Tibial artery (tissue), 4 donors: ENCODE results near the gene GPR25.

ENCODE experiments used
- DNase-seq, 2 donors: peaks; one replicate each; pipeline ENCODE4 v3.0.0-alpha.2; 2019
- H3K27ac ChIP-seq, 2 donors: fragments of 200-600 bp; sonication (generic) in 1 of 2; 1 replicate in 1 of 2; 2 replicates in 1 of 2; pipeline ENCODE4 v1.5.1; 2018 to 2019; ENCODE audit warnings: mild to moderate bottlenecking in 1 of 2
- H3K27me3 ChIP-seq, 2 donors: fragments of 200-600 bp; sonication (generic) in 1 of 2; one replicate each; pipeline versions ENCODE4 v1.5.1 to v1.6.0; 2016 to 2019
- H3K36me3 ChIP-seq, 3 donors: fragments of 200-600 bp; sonication (generic) in 2 of 3; one replicate each; pipeline ENCODE4 v1.5.1; 2016 to 2019; ENCODE audit warnings: mild to moderate bottlenecking in 2 of 3
- H3K4me1 ChIP-seq, 4 donors: fragments of 200-600 bp; sonication (generic) in 2 of 4; 1 replicate in 3 of 4; 2 replicates in 1 of 4; pipeline ENCODE4 v1.5.1; 2016 to 2019
- H3K4me3 ChIP-seq, 2 donors: fragments of 200-600 bp; sonication (generic) in 1 of 2; 1 replicate in 1 of 2; 2 replicates in 1 of 2; pipeline ENCODE4 v1.5.1; 2018 to 2019; ENCODE audit warnings: mild to moderate bottlenecking in 2 of 2
- H3K9me3 ChIP-seq, 3 donors: fragments of 200-600 bp; sonication (generic) in 1 of 3; one replicate each; pipeline ENCODE4 v1.5.1; 2016 to 2019
- intact Hi-C: fragments of 100-400 bp; cut with DNase I; formaldehyde crosslinking; loops from one replicate; pipeline ENCODE4 v1.15.0; 2023; ENCODE audit warnings: low total_unique reads
- TF ChIP-seq, protein P1 (sequence below), 2 experiments: fragments of 200-600 bp in 1 of 2; fragments of 450-650 bp in 1 of 2; IDR thresholded peaks; one replicate each; pipeline ENCODE4 v1.5.1; 2017 to 2019; ENCODE audit warnings: antibody characterized with exemption in 2 of 2, mild to moderate bottlenecking in 1 of 2, moderate library complexity in 1 of 2

The GPR25 gene, protein sequence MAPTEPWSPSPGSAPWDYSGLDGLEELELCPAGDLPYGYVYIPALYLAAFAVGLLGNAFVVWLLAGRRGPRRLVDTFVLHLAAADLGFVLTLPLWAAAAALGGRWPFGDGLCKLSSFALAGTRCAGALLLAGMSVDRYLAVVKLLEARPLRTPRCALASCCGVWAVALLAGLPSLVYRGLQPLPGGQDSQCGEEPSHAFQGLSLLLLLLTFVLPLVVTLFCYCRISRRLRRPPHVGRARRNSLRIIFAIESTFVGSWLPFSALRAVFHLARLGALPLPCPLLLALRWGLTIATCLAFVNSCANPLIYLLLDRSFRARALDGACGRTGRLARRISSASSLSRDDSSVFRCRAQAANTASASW

DNA sequence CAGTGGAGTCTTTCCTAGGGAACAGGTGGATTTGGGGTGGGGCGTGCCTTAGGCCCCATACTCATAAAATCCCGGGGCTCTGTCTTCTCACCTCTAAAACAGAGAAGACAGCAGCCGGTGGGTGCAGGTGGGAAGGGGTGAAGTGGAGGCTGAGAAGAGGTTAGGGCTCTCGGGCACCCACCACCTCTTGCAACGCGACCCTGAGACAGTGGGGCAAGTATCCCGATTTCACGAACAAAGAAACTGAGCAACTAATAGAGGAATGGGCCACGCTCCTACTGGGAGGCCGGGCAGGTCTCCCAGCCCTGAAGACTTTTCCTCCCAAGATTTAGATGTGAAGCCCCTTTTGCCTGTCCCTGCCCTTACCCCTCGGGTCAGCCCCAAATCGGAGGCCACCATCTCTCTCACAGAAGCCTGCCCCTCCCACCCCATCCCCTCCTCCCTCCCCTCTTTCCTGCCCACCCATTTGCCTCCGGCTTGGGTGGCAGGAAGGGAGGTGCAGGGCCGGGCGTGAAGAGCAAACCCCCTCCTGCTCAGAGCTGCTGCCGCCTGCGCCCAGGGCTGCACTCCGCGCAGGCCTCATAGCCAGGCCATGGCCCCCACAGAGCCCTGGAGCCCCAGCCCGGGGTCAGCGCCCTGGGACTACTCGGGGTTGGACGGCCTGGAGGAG lies at the start of gene GPR25:
Gene GPR25 (plus strand): TSS at position 536 of the 670 bp plus-strand sequence. CDS start 57 bp downstream, at position 593.
- Histone ChIP-seq H3K36me3 (no peaks in the 10 kb centered on the region), H3K9me3 (no peaks in the 10 kb centered on the region), H3K27ac (no peak within 1 kb of the TSS), H3K27me3 (peaks cover 6 to 61% of the 10 kb centered on the region in 2 donors), H3K4me3 (peak within 1 kb of the TSS; percentile 22 to 47), H3K4me1 (peaks cover 0 to 15% (median 12%) of the 10 kb centered on the region in 4 donors)
- intact Hi-C loops, result no loop called here
- no peak for DNase-seq
- TF ChIP-seq, protein P1, sequence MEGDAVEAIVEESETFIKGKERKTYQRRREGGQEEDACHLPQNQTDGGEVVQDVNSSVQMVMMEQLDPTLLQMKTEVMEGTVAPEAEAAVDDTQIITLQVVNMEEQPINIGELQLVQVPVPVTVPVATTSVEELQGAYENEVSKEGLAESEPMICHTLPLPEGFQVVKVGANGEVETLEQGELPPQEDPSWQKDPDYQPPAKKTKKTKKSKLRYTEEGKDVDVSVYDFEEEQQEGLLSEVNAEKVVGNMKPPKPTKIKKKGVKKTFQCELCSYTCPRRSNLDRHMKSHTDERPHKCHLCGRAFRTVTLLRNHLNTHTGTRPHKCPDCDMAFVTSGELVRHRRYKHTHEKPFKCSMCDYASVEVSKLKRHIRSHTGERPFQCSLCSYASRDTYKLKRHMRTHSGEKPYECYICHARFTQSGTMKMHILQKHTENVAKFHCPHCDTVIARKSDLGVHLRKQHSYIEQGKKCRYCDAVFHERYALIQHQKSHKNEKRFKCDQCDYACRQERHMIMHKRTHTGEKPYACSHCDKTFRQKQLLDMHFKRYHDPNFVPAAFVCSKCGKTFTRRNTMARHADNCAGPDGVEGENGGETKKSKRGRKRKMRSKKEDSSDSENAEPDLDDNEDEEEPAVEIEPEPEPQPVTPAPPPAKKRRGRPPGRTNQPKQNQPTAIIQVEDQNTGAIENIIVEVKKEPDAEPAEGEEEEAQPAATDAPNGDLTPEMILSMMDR (IDR thresholded peaks at IDR 0.05), result no peak

DNA sequence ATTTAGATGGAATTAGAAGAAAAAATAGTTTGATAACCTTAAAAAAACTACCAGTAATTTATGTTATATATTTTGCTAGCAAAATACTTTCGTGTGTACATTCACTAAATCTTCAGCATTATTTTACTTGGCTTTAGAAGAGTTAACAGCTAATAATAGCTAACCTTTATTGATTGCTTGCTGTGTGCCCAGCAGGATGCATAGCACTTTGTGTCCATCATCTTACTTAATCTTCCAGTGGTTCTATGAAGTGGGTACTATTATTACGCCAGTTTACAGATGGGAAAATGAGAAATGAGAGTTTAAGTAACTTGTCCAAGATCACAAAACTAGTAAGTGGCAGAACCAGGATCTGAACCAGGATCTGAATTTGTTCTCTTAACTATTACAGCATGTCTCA lies 41.7 kb upstream of the GPR25 start:
- DNase-seq, result no peak

DNA sequence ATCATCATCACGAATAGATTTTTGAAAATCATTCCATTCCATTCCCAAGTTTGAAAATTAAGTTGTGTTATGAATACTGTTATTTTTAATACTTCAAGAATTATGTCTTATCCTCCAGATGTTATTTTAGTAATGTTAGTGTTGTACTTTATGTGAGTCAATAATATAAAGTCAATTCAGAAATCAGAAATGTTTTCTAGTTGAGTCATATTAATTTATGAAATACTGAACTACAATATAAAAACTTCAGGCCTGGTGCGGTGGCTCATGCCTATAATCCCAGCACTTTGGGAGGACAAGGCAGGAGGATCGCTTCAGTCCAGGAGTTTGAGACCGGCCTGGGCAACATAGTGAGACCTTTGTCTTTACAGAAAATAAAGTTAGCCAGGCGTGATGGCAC lies 38.4 kb upstream of the GPR25 start:
- H3K27me3 ChIP-seq, result no peaks in the 10 kb centered on the region
- no peak for DNase-seq
- no peak overlapping the region for H3K4me3 ChIP-seq
- intact Hi-C loops, result no loop called here
- peaks cover 0 to 14% (median 0%) of the 10 kb centered on the region in 4 donors for H3K4me1 ChIP-seq
- peaks cover 4 to 18% (median 5%) of the 10 kb centered on the region in 3 donors for H3K36me3 ChIP-seq
- H3K27ac ChIP-seq, result no peak overlapping the region
- no peaks in the 10 kb centered on the region for H3K9me3 ChIP-seq
- TF ChIP-seq, protein P1 (IDR thresholded peaks at IDR 0.05), result no peak

More for the DNA sequence above, 41.7 kb upstream of the GPR25 start:
- Histone ChIP-seq H3K4me3 (no peak overlapping the region), H3K36me3 (peaks cover under 1 to 7% (median 5%) of the 10 kb centered on the region in 3 donors), H3K27ac (no peak overlapping the region), H3K4me1 (peaks cover 0 to 14% (median 0%) of the 10 kb centered on the region in 4 donors), H3K27me3 (no peaks in the 10 kb centered on the region), H3K9me3 (no peaks in the 10 kb centered on the region)
- intact Hi-C loops, result no loop called here
- TF ChIP-seq, protein P1 (IDR thresholded peaks at IDR 0.05), result no peak

DNA sequence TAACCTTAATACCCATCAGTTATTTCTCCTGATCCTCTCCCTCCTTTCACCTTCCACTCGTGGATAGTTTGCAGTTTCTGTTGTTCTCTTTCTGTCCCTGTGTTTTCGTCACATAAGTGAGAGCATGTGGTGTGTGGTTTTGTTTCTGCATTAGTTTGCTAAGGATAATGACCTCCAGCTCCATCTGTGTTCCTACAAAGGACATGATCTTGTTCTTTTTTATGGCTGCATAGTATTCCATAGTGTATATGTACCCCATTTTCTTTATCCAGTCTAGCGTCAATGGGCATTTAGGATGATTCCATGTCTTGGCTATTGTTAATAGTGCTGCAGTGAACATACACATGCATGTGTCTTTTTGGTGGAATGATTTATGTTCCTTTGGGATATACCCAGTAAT lies 36.6 kb upstream of the GPR25 start:
- H3K27ac ChIP-seq, result no peak overlapping the region
- no peak for DNase-seq
- TF ChIP-seq, protein P1 (IDR thresholded peaks at IDR 0.05), result no peak
- H3K27me3 ChIP-seq, result no peaks in the 10 kb centered on the region
- peaks cover 4 to 18% (median 5%) of the 10 kb centered on the region in 3 donors for H3K36me3 ChIP-seq
- no peaks in the 10 kb centered on the region for H3K9me3 ChIP-seq
- H3K4me1 ChIP-seq, result peaks cover 0 to 14% (median 0%) of the 10 kb centered on the region in 4 donors
- intact Hi-C loops, result no loop called here
- H3K4me3 ChIP-seq, result no peak overlapping the region

DNA sequence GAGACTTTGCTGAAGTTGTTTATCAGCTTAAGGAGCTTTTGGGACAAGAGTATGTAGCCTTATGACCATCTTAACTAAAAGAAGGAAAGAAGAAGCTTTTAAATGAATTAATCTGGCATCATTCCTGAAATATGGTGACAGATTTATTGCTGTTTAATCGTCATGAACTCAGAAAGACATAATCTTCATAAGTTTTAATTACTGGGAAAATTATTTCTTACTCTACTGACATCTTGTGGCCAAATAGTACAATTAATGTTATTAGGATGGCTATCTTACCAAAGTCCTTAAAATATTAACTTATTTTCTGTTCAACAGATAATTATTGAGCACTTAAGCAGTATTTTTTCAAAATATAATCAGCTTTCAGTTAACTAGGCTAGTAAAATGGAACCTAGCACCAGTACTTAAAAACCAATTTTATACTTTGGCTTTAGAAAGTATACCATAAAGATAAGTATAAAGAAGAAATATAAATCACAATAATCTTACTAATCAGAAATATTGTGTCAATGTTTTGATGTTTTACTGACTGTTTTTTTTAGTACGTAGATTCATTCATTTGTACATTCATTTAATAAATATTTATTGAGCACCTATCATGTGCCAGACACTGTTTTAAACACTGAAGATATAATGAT lies 34.7 kb upstream of the GPR25 start:
- Histone ChIP-seq H3K4me3 (no peak overlapping the region), H3K27me3 (no peaks in the 10 kb centered on the region), H3K36me3 (peaks cover 9 to 17% (median 11%) of the 10 kb centered on the region in 3 donors), H3K4me1 (peaks cover 0 to 14% (median 0%) of the 10 kb centered on the region in 4 donors), H3K27ac (no peak overlapping the region), H3K9me3 (no peaks in the 10 kb centered on the region)
- DNase-seq, result no peak
- TF ChIP-seq, protein P1 (IDR thresholded peaks at IDR 0.05), result peak; percentile 36 to 41
- intact Hi-C loops, result no loop called here
